DMS 273 (cell line): Measurements from ENCODE around the gene KIF12.

Experiments used
- DNase-seq: peaks from one replicate; lab custom pipeline; 2025; ENCODE audit not compliant: unreplicated experiment; lab: John Stamatoyannopoulos, UW

KIF12 gene

DNA sequence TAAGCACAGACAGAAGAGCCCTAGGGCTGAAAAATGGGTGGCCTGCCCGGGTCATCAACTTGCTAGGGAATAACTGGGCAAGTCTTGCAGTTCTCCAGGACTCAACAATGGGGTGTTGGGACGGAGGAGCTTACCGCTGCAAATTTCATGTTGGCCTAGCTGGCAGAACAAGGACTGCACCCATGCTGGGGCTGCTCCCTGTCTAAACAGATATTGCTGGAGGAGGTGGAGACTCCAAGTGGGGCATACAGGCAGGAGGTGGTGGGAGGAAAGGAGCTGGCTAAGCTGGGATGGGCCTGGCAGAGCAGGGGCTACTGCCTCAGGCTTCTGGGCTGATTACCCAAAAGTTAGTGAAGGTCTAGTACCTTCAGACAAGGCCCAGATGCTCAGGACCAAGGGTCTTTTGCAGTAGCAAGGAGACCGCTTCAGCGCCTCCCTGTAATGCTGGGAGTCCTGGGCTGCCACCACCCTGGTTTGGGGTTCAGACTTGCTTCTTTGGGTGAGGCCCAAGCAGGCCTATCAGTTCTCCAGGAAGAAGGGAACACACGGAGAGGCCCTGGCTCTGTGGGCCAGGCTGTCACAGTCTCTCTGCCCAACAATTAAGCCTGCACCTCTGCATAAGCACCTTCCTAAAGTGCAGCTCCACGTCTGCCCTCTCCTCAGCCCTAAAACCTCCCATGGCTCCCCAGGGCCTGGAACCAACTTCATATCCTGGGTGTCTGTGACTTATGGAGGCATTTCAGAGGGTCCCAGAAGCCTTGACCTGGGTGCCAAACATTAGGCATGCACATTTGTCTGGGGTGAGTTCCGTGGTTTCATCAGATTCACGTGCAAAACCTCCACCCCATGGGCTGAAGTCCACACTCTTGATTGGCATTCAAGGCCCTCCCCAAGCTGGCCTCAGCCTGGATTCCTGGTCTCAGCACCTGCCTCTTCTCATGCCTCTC is 24.2 kb upstream of the KIF12 start:
- DNase-seq: no peak

DNA sequence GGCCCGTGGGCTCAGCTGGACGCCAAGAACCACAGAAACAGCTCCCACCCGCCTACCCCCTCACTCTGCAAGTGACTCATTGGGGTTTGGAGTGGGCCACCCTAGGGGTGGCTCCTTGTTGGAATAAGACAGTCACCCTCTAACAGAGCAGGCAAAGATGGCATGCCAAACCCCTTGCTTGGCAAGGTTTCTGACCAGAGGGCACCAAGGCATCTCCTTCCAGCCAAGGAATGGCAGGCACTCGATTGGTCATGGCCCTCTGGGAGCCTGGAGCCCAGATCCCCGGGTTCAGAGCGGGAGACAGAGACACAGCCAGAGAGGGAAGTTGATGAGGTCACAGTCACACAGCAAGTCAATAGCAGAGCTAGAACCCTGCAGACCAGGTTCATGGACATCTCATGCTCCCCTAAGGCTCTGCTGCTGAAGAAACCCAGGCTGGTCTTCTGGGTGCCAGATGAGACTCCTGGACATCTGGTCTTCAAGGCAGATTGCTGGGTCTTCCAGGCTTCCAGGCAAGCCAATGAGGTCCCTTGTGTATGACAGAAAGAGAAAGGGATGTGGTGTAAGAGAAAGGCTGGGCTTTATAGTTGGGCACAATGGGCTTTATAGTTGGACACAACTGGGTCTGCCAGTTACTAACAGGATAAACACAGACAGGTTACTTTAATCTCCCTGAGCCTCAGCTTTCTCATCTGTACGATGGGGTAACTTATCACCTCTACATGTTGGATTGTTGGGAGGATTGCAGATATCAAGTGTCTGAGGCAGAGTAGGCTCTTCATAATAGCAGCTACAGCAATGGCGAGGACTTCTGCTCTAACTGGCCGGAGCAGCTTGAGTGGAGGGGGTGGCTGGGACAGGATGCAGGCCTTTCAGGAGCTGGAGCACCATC is 23.3 kb upstream of the KIF12 start:
- no peak for DNase-seq

DNA sequence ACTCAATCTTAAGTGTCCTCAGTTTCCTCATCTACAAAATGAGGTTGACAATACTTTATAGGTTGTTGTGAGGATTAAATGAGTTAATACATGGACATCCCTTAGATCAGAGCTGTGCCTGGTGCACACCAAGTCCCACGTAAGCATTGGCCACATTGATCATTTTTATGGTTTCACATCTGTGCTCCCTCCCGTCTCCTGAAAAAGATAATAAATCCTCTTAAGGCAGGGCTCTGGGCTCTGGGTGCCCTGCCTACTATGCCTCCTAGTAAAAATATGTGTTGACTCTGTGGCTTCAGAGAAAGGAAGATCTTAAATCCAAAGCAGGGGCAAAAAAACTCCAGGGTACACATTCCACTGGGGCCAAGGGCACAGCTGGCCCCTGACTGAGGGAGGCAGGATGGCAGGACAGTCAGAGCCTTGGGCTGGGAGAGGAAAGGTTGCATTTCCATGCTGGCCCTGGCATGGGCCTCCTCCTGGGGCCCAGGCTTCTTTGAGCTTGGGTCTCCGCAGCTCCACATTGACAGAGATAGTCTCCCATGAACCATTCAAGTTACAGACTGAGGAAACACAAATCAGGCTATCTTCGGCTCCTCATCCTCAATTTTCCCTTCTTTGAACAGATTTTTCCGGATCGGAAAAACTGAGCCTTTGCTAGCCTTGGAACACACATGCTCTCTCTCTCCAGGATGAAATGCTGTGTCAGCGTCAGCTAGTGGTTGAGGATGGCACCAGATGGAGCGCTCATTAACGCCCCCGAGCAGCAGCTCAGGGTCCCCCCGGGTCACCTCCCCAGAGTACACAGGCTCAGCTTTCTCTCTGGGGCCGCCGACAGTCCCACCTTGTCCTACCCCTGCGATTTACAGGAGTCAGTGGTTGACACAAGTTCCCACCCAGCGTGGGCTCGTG is 22.4 kb upstream of the KIF12 start:
- DNase-seq: peak; percentile 56

DNA sequence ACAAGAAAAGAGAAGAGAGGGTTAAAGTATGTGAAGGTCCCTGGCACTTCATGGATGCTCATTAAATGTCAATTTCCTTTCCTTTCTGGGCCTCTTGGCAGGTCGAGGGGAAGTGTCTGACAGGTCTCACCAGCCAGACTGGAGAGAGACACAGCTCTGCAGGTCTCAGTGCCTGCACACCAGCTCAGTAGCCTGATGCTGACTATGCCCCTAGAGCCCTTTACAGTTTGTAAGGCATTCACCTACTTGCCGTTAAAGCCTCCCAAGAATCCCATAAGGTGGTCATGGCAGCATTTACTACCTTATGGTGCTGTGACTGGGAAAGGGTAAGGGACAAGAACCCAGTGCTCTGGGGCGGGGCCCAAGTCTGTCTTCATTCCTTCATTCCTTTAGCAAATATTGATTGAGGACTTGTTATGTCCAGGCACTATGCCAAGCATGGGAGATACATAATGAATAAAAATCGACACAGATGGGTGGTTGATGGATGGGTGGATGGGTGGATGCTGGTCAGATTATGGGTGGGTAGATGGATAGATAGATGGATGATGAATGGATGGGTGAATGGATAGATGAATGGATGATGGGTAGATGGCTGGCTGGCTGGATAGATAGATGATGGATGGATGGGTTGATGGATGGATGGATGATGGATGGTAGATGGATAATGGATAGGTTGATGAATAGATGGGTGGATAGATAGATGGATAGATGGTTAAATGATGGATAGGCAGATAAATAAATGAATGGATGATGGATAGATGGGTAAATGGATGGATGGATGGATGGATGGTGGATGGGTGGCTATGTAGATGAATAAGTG is 21.3 kb upstream of the KIF12 start:
- DNase-seq: no peak

DNA sequence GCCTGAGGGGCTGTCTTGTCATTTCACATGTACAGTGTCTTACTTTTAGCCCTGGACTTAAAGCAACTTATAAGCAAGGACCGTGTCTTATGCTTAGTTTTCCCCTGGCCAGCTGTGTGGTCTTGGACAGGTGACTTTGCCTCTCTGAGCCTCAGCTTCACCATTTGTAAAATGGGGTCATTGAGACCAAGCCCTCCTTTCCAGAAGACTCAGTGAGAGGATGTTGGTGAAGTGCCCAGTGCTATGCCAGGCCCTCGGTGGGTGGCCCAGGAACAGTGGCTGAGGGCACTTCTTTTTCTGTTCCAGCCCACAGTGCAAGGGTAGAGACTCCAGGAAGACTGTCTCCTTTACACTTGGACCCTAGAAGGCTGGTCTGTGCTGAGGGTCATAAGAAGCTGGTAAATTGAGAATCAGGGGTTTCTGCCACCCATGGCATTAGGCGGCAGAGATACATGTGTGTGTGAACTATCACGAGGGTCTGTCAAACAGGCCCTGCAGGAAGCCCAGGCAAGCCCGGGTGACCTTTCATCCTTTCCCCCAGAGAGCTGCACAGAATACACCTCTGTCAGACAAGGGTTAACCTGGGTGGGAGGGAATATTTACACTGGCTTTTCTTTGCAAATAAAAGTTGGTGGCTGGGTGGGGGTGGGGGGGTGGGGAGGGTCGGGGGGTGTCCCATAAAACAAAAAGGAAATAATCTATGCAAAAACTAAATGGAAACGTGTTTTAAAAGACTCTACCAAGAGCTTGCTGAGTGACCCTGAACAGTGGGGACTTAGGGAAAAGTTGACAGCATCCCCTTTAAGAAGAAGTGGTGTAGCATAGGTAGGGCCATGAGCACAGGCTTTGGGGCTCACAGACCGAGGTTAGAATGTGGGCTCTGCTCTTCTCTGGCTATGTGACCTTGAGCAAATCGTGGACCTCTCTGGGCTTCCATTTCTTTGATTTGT is 20.4 kb upstream of the KIF12 start:
- DNase-seq: no peak

DNA sequence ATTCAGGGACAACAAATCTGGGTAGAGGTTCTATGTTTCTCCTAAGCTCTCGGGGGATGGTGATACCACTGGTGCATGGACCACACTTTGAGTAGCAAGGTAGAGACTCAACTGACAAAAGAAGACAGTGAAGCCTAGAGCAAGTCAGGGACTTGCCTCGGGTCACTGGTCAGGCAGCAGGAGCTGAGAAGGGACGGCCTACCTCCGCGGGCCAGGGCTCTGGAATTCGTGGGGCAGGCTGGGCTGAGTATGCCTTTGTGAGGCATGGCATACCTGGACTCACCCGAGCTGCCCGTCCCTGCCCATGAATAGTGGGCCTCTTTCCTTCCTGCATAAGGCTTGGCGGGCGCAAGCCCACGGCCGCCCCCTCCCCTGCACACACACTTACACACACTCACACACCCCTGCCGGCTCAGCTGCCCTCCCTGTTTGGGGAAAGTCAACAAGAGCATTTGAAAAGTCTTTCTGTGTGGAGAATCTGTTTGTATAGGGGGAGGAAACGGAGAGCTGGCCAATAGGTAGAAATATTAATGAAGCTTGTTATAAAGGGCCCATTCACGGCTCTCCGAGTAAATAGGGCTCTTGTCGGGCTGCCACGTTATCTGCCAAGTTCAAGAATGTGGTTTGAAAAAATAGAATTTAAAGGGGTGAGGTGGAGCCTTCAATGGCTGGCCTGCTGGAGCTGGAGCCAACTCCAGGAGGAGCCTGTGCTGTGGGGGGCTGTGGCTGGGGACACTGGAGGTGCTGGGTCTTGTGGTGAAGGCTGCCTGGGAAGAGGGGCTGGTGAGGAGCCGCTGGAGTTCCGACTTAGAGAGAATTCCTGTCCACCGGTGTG is 19.1 kb upstream of the KIF12 start:
- DNase-seq: no peak

DNA sequence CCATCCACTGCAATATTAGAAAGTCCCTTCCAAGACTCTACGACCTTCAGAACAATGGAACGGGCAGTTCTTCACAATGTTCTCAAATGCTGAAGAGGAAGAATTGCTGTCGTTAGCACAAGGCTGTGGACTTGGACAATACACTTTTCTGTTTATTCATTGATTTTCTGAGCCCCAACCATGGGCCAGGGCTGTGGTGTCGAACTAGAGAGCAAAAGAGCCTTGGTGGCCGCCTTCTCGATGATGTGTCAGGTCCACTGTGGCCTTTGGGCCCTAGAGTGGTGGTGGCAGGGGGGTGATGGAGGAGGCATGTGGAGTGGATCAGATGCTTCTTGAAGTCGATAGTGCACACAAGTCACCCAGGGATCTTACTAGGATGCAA is 18.5 kb upstream of the KIF12 start:
- DNase-seq: no peak

DNA sequence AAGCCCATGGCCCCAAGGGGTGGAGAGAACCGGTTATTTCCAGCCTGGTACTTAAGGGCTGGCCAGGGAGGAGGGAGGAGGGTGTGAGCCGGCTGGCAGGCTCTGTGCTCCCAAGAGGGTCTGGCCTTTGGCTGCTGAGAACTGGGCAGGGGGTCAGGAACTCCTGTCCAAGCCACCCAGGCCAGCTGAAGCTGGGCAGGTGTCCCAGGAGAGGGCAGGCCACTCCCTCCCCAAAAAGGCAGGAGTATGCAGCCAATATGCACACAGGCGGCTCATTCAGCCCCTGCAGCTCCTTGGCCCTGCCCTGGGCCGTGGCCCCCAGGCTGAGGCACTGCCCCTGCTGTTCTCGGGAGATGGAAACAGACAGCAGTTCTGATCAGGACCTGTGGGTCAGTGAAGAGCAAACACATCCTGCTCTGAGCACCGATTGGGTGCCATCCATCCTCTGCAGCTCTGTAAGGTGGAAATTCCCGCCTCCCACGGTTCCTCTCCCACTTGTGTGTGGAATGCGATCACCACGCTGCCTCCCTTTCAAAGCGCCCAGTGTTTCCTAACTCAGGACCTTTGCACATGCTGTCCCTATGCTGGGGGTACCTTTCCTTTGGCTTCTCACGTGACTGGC is 17.1 kb upstream of the KIF12 start:
- DNase-seq: no peak

DNA sequence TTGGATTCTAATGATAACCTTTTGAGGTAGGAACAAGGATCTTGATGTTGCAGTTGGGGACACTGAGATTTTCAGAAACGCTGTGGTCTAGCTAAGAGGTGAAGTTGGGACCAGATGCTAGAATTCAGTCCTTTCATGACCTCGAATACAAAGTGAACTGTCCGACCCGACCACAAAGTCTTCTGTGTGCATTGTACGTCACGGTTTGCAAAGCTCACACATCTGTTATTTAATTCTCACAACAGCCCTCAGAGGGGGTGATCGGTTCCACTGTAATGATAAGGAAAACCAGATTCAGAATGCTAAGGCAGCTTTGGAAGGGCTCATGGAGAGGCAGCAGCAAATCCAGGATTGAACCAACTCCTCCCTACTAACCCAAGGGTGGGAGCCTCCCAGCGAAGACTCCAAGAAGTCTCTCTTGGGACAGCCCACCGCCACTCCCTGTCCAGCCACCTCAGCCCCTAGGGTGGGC is 16.6 kb upstream of the KIF12 start:
- DNase-seq: no peak

DNA sequence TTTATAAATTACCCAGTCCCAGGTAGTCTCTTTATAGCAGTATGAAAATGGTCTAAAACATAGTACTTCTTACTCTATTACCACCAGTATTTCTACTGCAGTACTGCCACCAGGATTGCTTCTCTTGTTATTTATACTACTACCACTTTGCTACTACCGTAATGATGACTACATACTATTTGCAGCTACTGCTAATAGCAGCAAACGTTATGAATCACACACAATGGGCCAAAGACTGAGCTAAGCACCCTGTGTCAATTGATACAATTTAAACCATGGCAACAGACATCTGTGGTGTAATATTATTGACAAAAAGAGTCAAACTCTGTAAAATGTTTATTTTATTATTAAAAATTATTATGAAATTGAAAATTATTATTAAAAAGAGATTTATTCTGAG is 15.3 kb upstream of the KIF12 start:
- no peak for DNase-seq

DNA sequence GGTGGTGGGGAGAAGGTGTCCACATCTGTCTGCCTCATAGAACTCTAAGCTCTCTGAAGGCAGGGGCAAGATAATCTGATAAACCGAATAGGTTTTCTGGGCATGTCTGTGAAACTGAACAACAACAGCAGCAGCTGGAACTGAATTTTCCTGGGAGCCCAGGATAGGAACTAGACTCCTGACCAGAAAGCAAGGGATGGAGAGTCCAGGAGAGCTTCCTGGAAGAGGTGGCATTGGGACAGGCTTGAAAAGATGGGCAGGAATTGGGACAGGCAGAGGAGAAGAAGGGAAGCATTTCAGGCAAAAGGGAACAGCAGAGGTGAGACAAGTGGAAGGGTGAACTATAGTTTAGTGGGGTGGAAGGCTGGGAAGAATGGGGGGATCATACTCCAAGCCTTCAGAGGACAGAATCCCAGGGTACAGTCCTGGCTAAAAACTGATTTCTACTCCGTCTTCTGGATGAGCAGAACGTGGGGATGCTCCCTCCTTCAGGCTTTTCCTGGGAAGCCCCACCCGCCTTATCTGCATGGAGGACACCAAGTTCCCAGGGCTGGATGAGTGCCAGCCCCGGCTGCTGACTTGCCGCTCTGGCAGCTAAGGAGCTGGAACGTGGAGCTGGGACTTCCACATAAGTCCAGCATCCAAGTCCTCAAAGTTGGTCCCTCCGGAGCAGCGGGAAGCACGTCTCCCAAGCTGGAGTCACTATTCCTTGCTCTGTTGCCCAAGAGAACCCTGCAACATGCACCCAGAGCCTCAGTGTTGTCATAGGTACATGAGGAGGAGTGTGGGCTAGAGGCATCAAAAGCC is 13.9 kb upstream of the KIF12 start:
- DNase-seq: peak; percentile 54

DNA sequence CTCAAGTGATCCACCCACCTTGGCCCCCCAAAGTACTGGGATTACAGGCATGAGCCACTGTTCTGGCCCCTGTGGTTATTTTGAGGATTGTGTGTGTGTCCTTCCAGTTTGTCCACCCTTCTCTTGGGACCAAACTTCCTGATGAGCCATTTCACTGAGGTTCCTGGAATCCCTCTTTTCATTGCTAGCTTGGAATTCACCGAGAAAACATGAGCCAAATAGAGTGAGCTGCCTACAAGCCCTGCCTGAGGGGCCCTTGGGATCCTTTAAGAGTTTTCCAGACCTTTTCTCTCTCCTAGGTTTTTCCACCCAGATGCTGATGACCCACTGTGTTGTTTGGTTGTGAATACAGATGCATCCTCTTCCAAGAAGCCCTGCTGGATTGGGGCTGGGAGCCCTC is 13.2 kb upstream of the KIF12 start:
- DNase-seq: no peak

DNA sequence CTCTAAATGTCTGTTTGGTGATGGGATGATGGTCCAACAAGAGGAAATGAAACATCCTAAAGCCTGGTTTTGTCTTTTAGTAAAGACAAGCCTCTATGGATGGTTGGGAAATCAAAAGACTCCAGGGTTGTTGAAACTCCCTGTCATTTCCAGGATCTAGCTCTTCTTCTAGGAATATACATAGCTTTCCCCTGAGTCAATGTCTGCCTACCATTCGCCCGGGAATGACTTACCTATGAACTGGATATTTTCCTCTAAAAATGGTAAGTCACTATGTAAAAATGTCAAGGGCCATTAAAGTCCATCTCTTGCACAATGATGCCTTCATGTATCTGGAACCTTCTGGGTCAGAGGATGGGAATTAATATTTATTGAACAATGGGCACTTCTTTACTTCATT is 11.1 kb upstream of the KIF12 start:
- DNase-seq: no peak

DNA sequence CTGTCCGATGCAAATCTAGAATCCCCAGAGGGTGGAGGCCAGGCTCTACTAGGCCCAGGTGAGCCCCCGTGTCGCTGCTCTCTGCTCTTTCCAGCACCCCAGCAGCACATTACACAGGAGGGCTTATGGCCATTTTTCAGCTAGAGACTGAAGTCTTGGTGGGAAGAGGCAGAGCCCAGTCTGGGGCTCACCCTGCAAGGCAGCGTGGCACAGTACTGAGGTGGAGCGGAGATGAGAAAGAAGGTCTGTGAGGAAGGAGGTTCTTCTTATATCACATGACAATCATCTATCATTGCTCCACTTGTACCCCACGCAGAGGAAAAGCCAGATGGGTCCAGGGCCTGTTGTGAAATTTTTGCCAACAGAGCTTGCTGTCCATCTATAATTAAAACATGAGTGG is 10.0 kb upstream of the KIF12 start:
- DNase-seq: no peak

DNA sequence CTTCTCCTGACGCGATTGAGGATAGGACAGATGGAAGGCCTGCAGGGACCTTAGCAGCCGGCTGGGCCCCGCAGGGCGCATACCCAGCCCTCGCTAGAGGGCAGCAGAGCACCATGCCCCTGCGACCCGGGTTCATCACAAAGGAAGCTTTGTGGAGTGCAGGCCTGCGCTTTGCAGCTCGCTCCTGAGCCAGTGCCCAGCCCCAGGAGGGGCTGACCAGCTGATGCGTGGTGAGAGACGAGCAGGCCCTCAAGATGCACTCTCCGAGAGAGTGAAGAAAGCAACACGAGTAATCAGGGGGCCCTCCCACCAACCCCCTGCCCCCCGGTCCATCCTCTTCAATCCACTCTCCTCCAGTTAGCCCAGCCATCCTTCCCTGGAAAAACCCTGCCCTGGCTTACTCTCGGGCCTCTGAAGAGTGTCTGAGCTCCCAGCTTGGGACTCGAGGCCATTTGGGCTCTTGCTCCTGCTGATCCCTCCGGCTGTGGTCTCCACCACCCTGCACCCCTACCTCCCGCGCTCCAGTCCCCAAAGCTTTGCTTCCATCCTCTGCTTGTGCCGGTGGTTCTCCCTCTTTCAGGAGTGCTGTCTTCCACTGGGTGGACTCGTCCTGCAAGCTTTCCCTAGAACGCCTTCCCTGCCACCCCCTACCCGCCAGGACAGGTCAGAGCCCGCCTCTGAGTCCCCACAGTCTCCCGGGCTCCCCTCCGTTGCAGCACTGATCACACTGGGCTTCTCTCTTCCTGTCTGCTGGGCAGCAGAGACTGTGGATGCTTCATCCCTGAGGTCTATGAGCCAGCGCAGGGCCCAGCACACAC is 9.1 kb upstream of the KIF12 start:
- DNase-seq: peak; percentile 91
